Activated naive CD8-positive, alpha-beta T cell treated with anti-CD3 and anti-CD28 coated beads for 36 hours (primary cell): ENCODE results near the gene HNRNPAB. TPM values are rescaled to one million over a fixed set of nuclear protein-coding genes. Genes with fewer than 3 reads are reported as not detected.
"Not testable (repeated sequence)": the region's sequence is repeated elsewhere in the genome, so short reads cannot be mapped to it uniquely, and the experiment has no call there.

ENCODE experiments used
- DNase-seq: peaks from one replicate; pipeline ENCODE4 v3.0.0; 2021
- H3K27ac Mint-ChIP-seq: one replicate; pipeline ENCODE4 v1.8.0; 2022; ENCODE audit warnings: mild to moderate bottlenecking, moderate library complexity, mixed read lengths
- H3K27me3 Mint-ChIP-seq: one replicate; pipeline ENCODE4 v1.8.0; 2022; ENCODE audit warnings: mild to moderate bottlenecking, mixed read lengths
- H3K36me3 Mint-ChIP-seq: one replicate; pipeline ENCODE4 v1.8.0; 2021; ENCODE audit warnings: mild to moderate bottlenecking, mixed read lengths
- H3K4me1 Mint-ChIP-seq: one replicate; pipeline ENCODE4 v1.8.0; 2021; ENCODE audit warnings: mixed read lengths
- H3K4me3 Mint-ChIP-seq: one replicate; pipeline ENCODE4 v1.8.0; 2022; ENCODE audit warnings: mild to moderate bottlenecking, moderate library complexity, mixed read lengths
- H3K9me3 Mint-ChIP-seq: one replicate; pipeline ENCODE4 v1.8.0; 2022; ENCODE audit warnings: mixed read lengths
- total RNA-seq, 2 experiments: library from RNA; stranded (reverse); gene quantifications; one replicate each; pipeline ENCODE4 v1.2.3, GENCODE V29; 2021

Gene HNRNPAB
- total RNA-seq, 2 experiments from 2014 or later = 599 to 600 TPM

GRCh38 chr5:178248750-178249149 is 44.4 kb downstream of the HNRNPAB start:
- peaks cover 12% of the 10 kb centered on the region for H3K4me1 Mint-ChIP-seq
- no peaks in the 10 kb centered on the region for H3K36me3 Mint-ChIP-seq
- peak overlapping the region; percentile 77 for H3K27ac Mint-ChIP-seq
- H3K27me3 Mint-ChIP-seq = no peaks in the 10 kb centered on the region
- no peak overlapping the region for H3K4me3 Mint-ChIP-seq
- H3K9me3 Mint-ChIP-seq = no peaks in the 10 kb centered on the region
- DNase-seq = no peak

- peak overlapping the region; percentile 42 for H3K4me3 Mint-ChIP-seq
- no peaks in the 10 kb centered on the region for H3K27me3 Mint-ChIP-seq
- H3K36me3 Mint-ChIP-seq = no peaks in the 10 kb centered on the region
- peak; percentile 42 for DNase-seq
- no peaks in the 10 kb centered on the region for H3K9me3 Mint-ChIP-seq
- peak overlapping the region; percentile 77 for H3K27ac Mint-ChIP-seq
- H3K4me1 Mint-ChIP-seq = peaks cover 12% of the 10 kb centered on the region
Measured at GRCh38 chr5:178249191-178249989, 45.1 kb downstream of the HNRNPAB start.

GRCh38 chr5:178250263-178250662 is 45.9 kb downstream of the HNRNPAB start:
- H3K27me3 Mint-ChIP-seq = no peaks in the 10 kb centered on the region
- H3K4me1 Mint-ChIP-seq = peaks cover 12% of the 10 kb centered on the region
- no peaks in the 10 kb centered on the region for H3K36me3 Mint-ChIP-seq
- H3K9me3 Mint-ChIP-seq = no peaks in the 10 kb centered on the region
- DNase-seq = no peak
- H3K4me3 Mint-ChIP-seq = no peak overlapping the region
- no peak overlapping the region for H3K27ac Mint-ChIP-seq

- H3K4me1 Mint-ChIP-seq = peaks cover 10% of the 10 kb centered on the region
- no peak overlapping the region for H3K27ac Mint-ChIP-seq
- no peaks in the 10 kb centered on the region for H3K9me3 Mint-ChIP-seq
- H3K27me3 Mint-ChIP-seq = no peaks in the 10 kb centered on the region
- no peak for DNase-seq
- H3K36me3 Mint-ChIP-seq = no peaks in the 10 kb centered on the region
- no peak overlapping the region for H3K4me3 Mint-ChIP-seq
Measured at GRCh38 chr5:178252258-178252657, 47.9 kb downstream of the HNRNPAB start.

GRCh38 chr5:178253632-178254031 is 49.3 kb downstream of the HNRNPAB start:
- H3K36me3 Mint-ChIP-seq, H3K27ac Mint-ChIP-seq, H3K4me1 Mint-ChIP-seq, H3K27me3 Mint-ChIP-seq, DNase-seq, H3K4me3 Mint-ChIP-seq, H3K9me3 Mint-ChIP-seq: not testable (repeated sequence)

GRCh38 chr5:178256746-178257145 is 52.4 kb downstream of the HNRNPAB start:
- H3K27ac Mint-ChIP-seq = no peak overlapping the region
- H3K4me1 Mint-ChIP-seq = no peaks in the 10 kb centered on the region

GRCh38 chr5:178257650-178258049 is 53.3 kb downstream of the HNRNPAB start:
- Mint-ChIP-seq H3K4me1 (no peaks in the 10 kb centered on the region), H3K9me3 (no peaks in the 10 kb centered on the region), H3K36me3 (no peaks in the 10 kb centered on the region), H3K27ac (no peak overlapping the region), H3K27me3 (no peaks in the 10 kb centered on the region), H3K4me3 (no peak overlapping the region)
- DNase-seq = no peak

More at GRCh38 chr5:178256746-178257145, 52.4 kb downstream of the HNRNPAB start:
- DNase-seq = no peak
- H3K36me3 Mint-ChIP-seq = no peaks in the 10 kb centered on the region
- no peaks in the 10 kb centered on the region for H3K27me3 Mint-ChIP-seq
- H3K9me3 Mint-ChIP-seq = no peaks in the 10 kb centered on the region
- H3K4me3 Mint-ChIP-seq = no peak overlapping the region

GRCh38 chr5:178259623-178260536 is 55.5 kb downstream of the HNRNPAB start:
- no peaks in the 10 kb centered on the region for H3K36me3 Mint-ChIP-seq
- DNase-seq = no peak
- H3K4me3 Mint-ChIP-seq = no peak overlapping the region
- no peaks in the 10 kb centered on the region for H3K27me3 Mint-ChIP-seq
- H3K9me3 Mint-ChIP-seq = peaks cover 2% of the 10 kb centered on the region
- no peak overlapping the region for H3K27ac Mint-ChIP-seq
- no peaks in the 10 kb centered on the region for H3K4me1 Mint-ChIP-seq

Other genes with a start within 250 kb of the HNRNPAB start
- gene PROP1, start 208.3 kb upstream of the HNRNPAB start, total RNA-seq = not detected
- gene N4BP3, start 91.0 kb upstream of the HNRNPAB start, total RNA-seq = 10 to 100 TPM; 12.3 to 12.9 TPM
- gene RMND5B, start 73.5 kb upstream of the HNRNPAB start, total RNA-seq = 10 to 100 TPM; 26.2 to 26.7 TPM
- gene NHP2, start 50.6 kb upstream of the HNRNPAB start, total RNA-seq = 100 to 1,000 TPM; 349 to 354 TPM
- not detected for gene GMCL2, start 17.2 kb upstream of the HNRNPAB start, total RNA-seq
- 10 to 100 TPM; 47.4 to 54.8 TPM for gene PHYKPL, start 28.3 kb downstream of the HNRNPAB start, total RNA-seq